ENCODE results near the gene SLC23A2. TPM values are rescaled to one million over a fixed set of nuclear protein-coding genes. Genes with fewer than 3 reads are reported as not detected.

Gene SLC23A2
- total RNA-seq, 2 donors from 2014 or later = 12.3 to 13.7 TPM

DNA sequence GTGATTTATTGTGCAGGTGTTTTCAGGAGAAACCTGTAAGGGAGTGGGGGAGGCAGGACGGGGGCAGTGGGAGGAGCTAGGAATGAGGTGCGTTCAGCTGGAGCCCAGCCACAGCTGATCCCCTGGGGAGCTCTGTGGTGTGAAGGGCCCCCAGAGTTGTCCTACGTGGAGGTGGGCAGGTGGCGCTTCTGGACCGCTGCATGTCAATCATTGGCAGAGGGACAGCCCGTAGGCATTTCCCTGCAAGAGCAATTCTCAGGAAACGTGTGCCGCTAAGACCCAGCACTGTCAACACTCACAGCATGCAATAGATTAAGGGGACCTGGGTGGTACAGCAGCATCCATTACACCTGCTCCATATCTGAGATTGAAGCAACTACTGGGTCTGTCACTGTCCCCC lies 191.6 kb downstream of the SLC23A2 start:
- Mint-ChIP-seq H3K27ac (no peak overlapping the region), H3K9me3 (no peaks in the 10 kb centered on the region), H3K4me1 (peaks cover 27% of the 10 kb centered on the region), H3K27me3 (ENCODE audit: insufficient read depth) (no peaks in the 10 kb centered on the region), H3K36me3 (ENCODE audit: low read depth) (no peaks in the 10 kb centered on the region), H3K4me3 (no peak overlapping the region)
- no peaks in the 10 kb centered on the region for H3K27me3 ChIP-seq (ENCODE audit: control insufficient read depth, insufficient read depth, low read length, poor library complexity, severe bottlenecking)
- no peaks in the 10 kb centered on the region for H3K36me3 ChIP-seq (ENCODE audit: control insufficient read depth, insufficient read depth, low read length)
- no peak for DNase-seq
- no peak overlapping the region for H3K9ac ChIP-seq (ENCODE audit: extremely low read depth, low read length, poor library complexity, severe bottlenecking)
- H3K4me3 ChIP-seq (ENCODE audit: low read length) = no peak overlapping the region
- peaks cover 4% of the 10 kb centered on the region for H3K4me1 ChIP-seq (ENCODE audit: control insufficient read depth, insufficient read depth, low read length)
- WGBS, 2 experiments (ENCODE audit: insufficient coverage in 1 of 2, insufficient read length in 1 of 2) = 73 to 78% methylated on average over 7 to 8 of the region's 8 CpGs
- H3K27ac ChIP-seq (ENCODE audit: low read depth, low read length) = no peak overlapping the region
- H3K9me3 ChIP-seq (ENCODE audit: control insufficient read depth, low read length) = no peaks in the 10 kb centered on the region
- TF ChIP-seq, protein P1, sequence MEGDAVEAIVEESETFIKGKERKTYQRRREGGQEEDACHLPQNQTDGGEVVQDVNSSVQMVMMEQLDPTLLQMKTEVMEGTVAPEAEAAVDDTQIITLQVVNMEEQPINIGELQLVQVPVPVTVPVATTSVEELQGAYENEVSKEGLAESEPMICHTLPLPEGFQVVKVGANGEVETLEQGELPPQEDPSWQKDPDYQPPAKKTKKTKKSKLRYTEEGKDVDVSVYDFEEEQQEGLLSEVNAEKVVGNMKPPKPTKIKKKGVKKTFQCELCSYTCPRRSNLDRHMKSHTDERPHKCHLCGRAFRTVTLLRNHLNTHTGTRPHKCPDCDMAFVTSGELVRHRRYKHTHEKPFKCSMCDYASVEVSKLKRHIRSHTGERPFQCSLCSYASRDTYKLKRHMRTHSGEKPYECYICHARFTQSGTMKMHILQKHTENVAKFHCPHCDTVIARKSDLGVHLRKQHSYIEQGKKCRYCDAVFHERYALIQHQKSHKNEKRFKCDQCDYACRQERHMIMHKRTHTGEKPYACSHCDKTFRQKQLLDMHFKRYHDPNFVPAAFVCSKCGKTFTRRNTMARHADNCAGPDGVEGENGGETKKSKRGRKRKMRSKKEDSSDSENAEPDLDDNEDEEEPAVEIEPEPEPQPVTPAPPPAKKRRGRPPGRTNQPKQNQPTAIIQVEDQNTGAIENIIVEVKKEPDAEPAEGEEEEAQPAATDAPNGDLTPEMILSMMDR (conservative IDR thresholded peaks at IDR 0.05) = no peak

DNA sequence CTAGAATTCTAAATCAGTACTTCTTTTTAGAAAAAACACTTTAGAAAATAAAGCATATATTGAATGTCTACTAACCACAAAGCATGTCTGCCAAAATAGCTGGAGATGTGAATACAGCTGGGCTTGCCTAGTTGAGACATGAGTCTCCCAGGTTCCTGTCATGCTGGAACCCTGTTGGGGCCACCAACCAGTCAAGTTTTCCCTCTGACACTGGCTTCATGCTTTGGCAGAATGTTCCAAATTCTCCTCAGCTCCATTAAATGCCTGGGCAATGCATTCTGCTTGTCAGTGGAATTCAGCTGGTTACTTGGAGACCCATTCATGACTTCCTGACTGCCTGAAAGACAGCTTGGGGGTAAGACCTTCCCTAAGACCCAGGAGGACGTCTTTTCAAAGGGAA lies 192.4 kb downstream of the SLC23A2 start:
- no peaks in the 10 kb centered on the region for H3K27me3 Mint-ChIP-seq (ENCODE audit: insufficient read depth)
- H3K9me3 Mint-ChIP-seq = no peaks in the 10 kb centered on the region
- Histone ChIP-seq H3K9ac (ENCODE audit: extremely low read depth, low read length, poor library complexity, severe bottlenecking) (no peak overlapping the region), H3K4me1 (ENCODE audit: control insufficient read depth, insufficient read depth, low read length) (peaks cover 4% of the 10 kb centered on the region), H3K36me3 (ENCODE audit: control insufficient read depth, insufficient read depth, low read length) (no peaks in the 10 kb centered on the region), H3K9me3 (ENCODE audit: control insufficient read depth, low read length) (no peaks in the 10 kb centered on the region), H3K27me3 (ENCODE audit: control insufficient read depth, insufficient read depth, low read length, poor library complexity, severe bottlenecking) (no peaks in the 10 kb centered on the region), H3K4me3 (ENCODE audit: low read length) (no peak overlapping the region), H3K27ac (ENCODE audit: low read depth, low read length) (no peak overlapping the region)
- no peak for DNase-seq
- 86 to 100% methylated on average over 1 of the region's 1 CpG for WGBS, 2 experiments (ENCODE audit: insufficient coverage in 1 of 2, insufficient read length in 1 of 2)
- peaks cover 21% of the 10 kb centered on the region for H3K4me1 Mint-ChIP-seq
- H3K27ac Mint-ChIP-seq = no peak overlapping the region
- H3K4me3 Mint-ChIP-seq = no peak overlapping the region
- TF ChIP-seq, protein P1 (conservative IDR thresholded peaks at IDR 0.05) = no peak
- H3K36me3 Mint-ChIP-seq (ENCODE audit: low read depth) = no peaks in the 10 kb centered on the region

DNA sequence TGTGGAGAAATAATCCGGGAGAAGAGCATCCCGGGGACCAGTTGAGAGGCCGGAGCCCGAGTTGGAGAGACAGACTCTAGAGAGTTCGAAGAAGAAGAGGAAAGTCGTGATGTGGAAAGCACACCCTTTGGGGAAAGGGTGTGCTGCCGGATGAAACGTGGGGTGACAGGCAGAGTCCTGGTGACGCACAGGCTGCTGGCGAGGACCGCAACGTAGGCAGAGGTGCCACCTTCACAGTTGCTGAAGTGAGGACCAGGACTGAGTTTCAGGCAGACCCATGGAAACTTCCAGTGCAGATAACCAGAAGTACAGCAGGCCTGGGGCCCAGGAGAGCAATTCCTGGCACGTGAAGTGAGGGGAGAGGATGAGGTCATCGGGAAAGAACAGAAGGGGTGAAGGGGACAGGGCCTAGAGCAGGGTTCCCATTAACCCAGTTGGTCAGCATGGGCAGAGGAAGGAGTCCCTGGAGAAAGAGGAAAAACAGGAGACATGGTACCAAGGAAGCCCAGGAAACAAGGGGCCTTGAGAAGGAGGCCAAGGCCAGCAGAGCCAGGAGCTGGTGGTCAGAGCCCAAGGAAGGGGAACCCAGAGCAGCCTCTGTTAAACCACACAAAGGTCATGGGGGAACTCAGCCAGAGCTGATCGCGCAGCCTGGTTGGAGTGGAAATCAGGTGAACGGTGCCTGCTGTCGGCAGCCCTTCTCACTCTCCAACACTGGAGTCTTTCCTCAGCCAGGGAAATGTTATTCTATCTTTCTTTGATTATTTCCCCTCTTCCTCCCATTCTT lies 195.5 kb downstream of the SLC23A2 start:
- Mint-ChIP-seq H3K9me3 (no peaks in the 10 kb centered on the region), H3K4me3 (no peak overlapping the region), H3K27ac (peak overlapping the region; percentile 32), H3K4me1 (peaks cover 19% of the 10 kb centered on the region), H3K36me3 (ENCODE audit: low read depth) (no peaks in the 10 kb centered on the region), H3K27me3 (ENCODE audit: insufficient read depth) (no peaks in the 10 kb centered on the region)
- TF ChIP-seq, protein P1 (conservative IDR thresholded peaks at IDR 0.05) = no peak
- no peak overlapping the region for H3K27ac ChIP-seq (ENCODE audit: low read depth, low read length)
- no peak for DNase-seq
- peaks cover 4% of the 10 kb centered on the region for H3K4me1 ChIP-seq (ENCODE audit: control insufficient read depth, insufficient read depth, low read length)
- no peaks in the 10 kb centered on the region for H3K36me3 ChIP-seq (ENCODE audit: control insufficient read depth, insufficient read depth, low read length)
- no peaks in the 10 kb centered on the region for H3K27me3 ChIP-seq (ENCODE audit: control insufficient read depth, insufficient read depth, low read length, poor library complexity, severe bottlenecking)
- no peak overlapping the region for H3K9ac ChIP-seq (ENCODE audit: extremely low read depth, low read length, poor library complexity, severe bottlenecking)
- 88 to 91% methylated on average over 18 of the region's 18 CpGs for whole genome bisulfite sequencing, 2 experiments (ENCODE audit: insufficient coverage in 1 of 2, insufficient read length in 1 of 2)
- H3K4me3 ChIP-seq (ENCODE audit: low read length) = no peak overlapping the region
- no peaks in the 10 kb centered on the region for H3K9me3 ChIP-seq (ENCODE audit: control insufficient read depth, low read length)

Data from endodermal cell (in vitro differentiated cells).